Caki2 (cell line): ENCODE measurements around the gene CHAF1A. TPM values are rescaled to one million over a fixed set of nuclear protein-coding genes. Genes with fewer than 3 reads are reported as not detected.

Source experiments
- DNase-seq: peaks from one replicate; pipeline ENCODE4 v3.0.0-alpha.2; 2015; ENCODE audit warnings: low read depth
- in situ Hi-C: cut with HindIII; loops from 2 replicates; pipeline ENCODE4 v1.10.0; 2016; ENCODE audit warnings: low sequenced_read_pairs, low pct_unique_long_range_greater_than_20kb, mixed read lengths
- total RNA-seq: library from RNA; depleted of rRNA; stranded (reverse); fragments of >200 nt; shearing (Covaris generic); gene quantifications from 2 replicates; pipeline ENCODE4 v1.2.3, GENCODE V29; 2014; ENCODE audit warnings: low replicate concordance

Gene CHAF1A
- total RNA-seq, 1 experiment from 2014 or later, result 45.4 TPM

- no peak for DNase-seq
- in situ Hi-C loops, result no loop called here
Observed at GRCh38 chr19:4464815-4465581, 62.6 kb downstream of the CHAF1A start.

DNA sequence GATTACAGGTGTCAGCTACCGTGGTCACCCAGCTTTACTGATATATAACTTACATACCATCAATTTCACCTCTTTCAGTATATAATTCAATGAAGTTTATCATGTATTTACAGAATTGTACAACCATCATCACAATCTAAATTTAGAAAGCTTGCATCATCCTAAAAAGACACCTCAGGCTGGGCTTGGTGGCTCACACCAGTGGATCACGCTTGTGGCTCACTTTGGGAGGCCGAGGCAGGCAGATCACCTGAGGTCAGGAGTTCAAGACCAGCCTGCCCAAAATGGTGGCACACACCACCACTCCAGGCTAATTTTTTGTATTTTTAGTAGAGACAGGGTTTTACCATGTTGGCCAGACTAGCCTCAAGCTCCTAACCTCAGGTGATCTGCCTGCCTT lies 65.4 kb downstream of the CHAF1A start:
- in situ Hi-C loops, result no loop called here
- no peak for DNase-seq

DNA sequence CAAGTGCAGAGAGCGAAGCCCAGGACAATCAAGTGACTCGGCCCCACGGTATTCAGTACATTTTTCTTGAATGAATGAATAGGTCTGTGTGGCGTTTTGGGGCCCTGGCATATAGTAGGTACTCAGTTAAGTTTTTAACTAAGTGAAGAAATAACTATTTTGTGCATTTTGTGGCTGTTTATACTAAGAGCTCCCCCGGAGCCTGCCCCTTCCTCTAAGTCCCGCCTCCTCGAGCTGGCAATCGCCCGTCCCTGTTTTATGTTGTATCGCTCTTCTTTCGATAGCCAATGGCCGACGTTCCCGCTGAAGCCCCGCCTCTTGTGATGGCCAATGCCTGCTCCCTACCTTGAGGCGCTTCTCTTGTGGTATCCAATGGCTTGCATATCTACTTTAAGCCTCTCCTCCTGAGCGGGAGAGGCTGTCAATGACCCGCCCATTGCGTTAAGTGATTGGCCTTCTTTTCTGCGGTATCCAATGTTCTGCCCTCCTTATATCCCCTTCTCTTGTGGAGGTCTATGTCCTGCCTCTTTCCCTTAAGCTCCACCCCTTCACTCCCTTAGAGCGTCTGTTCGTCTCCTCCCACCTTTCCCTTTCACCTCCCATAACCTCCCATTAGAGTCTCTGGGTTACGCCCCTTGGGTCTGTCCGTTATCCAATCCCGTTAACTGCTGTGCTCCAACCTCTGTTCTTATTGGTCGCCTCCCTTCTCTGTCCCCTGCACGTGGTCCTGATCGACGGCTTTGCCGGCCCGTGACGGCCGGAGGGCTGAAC lies 69.1 kb downstream of the CHAF1A start:
- in situ Hi-C loops, result no loop called here
- peak; percentile 100 for DNase-seq

DNA sequence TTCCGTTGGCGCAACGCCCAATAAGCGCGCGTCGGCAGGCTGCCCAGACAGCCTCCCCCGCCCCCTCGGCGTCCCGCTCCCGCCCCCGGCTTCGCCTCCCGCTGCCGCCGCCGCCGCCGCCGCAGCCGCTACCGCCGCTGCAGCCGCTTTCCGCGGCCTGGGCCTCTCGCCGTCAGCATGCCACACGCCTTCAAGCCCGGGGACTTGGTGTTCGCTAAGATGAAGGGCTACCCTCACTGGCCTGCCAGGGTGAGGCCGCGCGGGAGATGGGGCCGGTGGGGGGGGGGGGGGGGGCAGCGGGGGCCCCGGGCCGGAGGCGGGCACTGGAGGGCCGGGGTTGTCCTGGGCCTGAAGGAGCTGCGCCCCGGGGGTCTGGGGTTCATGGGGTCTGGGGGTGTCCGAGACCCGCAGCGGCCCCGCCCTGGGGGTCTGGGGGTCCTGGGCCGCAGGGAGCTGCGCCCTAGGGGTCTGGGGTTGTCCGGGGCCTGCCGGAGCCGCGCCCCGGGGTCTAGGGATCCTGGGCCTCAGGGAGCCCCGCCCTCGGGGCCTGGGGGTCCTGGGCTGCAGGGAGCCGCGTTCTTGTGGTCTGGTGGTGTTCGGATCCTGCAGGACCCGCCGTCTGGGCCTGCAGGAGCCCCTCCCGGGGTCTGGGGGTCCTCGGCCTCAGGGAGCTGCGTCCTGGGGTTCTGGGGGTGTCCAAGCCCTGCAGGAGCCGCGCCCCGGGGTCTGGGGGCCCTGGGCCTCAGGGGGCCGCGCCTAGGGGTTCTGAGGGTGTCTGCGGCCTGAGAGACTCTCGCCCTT lies 69.9 kb downstream of the CHAF1A start, which contains the start of gene HDGFL2:
Gene HDGFL2 (plus strand): TSS at position 124 of the 801 bp plus-strand sequence. CDS start 54 bp downstream, at position 178.
- in situ Hi-C loops, result no loop called here
- no peak for DNase-seq

- no peak for DNase-seq
- in situ Hi-C loops, result no loop called here
Observed at GRCh38 chr19:4473011-4473762, 70.7 kb downstream of the CHAF1A start.

- DNase-seq, result no peak
- in situ Hi-C loops, result no loop called here
Observed at GRCh38 chr19:4473763-4474513, 71.5 kb downstream of the CHAF1A start.

- no peak for DNase-seq
Observed at GRCh38 chr19:4474514-4475022, 72.1 kb downstream of the CHAF1A start.

DNA sequence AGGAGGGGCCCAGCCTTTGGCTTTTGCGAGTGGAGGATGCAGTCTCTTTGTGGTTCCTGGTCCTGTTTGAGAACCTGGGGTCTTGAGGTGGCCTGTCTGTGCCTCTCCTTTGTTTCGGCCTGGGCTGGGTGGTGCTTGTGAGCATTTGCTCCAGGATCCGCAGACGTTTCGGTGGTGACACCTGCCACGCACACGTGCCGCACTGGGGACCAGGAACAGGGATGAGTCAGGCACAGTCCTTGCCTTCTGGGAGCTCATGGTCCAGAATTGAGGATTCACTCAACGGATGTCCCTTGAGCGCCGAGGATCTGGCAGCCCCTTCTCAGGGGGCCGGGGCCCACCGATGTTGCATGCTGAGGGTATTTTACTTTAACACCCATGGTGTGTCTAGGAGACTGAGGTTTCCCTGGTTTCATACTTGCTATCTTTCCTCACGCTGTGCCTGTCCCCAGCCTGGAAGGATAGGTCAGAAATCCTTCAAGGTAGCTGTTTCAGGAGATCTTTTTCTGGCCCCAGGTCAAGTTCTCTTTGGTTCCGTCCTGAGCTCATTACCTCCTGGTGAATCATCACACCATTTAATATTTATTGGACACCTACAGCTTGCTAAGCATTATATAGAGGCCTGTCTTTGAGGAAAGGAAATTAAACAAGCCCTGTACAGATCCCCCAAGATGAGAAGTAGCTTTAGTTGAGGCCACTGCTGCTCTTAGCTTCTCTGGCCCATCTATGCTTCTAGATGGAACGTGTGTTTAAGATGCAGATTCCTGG lies 74.8 kb downstream of the CHAF1A start:
- DNase-seq, result no peak
- in situ Hi-C loops, result no loop called here

More at GRCh38 chr19:4474514-4475022, 72.1 kb downstream of the CHAF1A start:
- in situ Hi-C loops, result no loop called here

DNA sequence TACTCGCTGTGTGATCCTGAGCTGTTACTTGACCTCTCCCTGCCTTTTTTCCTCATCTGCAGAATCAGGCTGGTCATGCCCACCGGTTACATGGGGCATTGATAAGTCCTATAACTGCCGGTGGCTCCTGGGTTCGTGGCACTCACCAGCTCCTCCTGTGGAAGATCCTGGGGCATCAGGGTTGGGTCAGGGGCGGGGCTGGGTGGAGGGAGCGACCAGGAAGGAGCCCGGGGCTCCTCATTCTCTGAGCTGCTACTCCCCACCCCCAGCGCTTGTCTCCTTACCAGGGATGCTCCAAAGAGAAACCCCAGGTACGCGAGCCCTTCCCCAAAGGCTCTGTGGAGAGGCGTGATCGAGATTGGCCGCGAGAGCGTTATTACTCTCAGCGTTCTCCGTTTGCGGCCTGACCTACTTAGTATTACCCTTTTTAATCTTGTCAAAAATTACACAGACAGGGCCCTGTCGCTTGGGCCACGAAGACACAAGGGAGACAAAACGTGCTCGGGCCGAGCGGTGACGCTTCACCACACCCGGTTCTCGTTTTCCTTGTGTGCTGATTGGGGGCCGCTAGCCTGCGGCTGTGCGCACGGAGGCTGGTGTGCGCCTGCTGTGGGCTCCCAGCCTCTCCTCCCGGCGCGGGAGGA lies 80.4 kb downstream of the CHAF1A start:
- in situ Hi-C loops, result no loop called here

DNA sequence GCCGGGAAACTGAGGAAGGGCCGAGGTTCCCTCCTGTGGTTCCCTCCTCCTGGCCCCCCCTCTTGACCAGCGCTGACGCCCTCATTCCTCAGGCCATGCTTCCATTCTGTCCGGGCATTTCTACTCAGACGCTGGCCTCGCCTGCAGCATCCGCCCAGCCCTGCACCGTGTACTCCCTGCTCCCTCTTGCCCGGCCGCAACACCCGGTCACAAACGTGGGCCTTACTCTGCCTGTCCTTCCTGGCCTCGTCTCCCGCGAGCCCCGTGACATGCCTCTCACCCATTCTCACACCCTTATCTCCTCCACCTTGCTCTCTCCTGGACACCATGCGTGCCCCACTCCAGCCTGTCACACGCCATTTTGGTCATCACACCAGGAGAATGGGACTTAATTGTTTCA lies 80.9 kb downstream of the CHAF1A start:
- in situ Hi-C loops, result no loop called here
- no peak for DNase-seq

More for the DNA sequence above, 80.4 kb downstream of the CHAF1A start:
- DNase-seq, result no peak

- in situ Hi-C loops, result no loop called here
- no peak for DNase-seq
Observed at GRCh38 chr19:4487572-4487971, 85.1 kb downstream of the CHAF1A start.

- DNase-seq, result no peak
- in situ Hi-C loops, result no loop called here
Observed at GRCh38 chr19:4488496-4488895, 86.1 kb downstream of the CHAF1A start.

DNA sequence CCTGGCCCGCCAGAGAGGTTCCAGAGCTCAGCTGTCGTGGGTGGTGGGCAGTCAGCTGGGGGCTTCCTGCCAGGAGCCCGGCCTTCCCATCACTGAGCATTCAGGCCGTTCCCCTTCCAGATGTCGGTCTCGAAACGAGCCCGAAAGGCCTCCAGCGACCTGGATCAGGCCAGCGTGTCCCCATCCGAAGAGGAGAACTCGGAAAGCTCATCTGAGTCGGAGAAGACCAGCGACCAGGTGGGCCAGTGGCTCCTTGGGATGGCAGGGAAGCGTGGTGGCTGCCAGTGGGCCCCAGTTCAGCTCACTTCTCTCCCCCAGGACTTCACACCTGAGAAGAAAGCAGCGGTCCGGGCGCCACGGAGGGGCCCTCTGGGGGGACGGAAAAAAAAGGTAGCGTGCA lies 89.0 kb downstream of the CHAF1A start:
- in situ Hi-C loops, result no loop called here
- no peak for DNase-seq

GRCh38 chr19:4492337-4493103 lies 90.1 kb downstream of the CHAF1A start:
- in situ Hi-C loops, result no loop called here

More at GRCh38 chr19:4492337-4493103, 90.1 kb downstream of the CHAF1A start:
- DNase-seq, result no peak
